PC-9 (cell line): ENCODE measurements around the gene CENPC. TPM values are rescaled to one million over a fixed set of nuclear protein-coding genes. Genes with fewer than 3 reads are reported as not detected.
"Not testable (repeated sequence)": the region's sequence is repeated elsewhere in the genome, so short reads cannot be mapped to it uniquely, and the experiment has no call there.

Experiments used
- BruUV-seq: library from RNA; stranded (reverse); fragments of 400-500 nt; replicated peaks from 2 replicates; lab custom pipeline; 2021; lab: Mats Ljungman, UMichigan
- CTCF ChIA-PET: fragments of 300-600 bp; sonication (Branson Sonifier 250); formaldehyde crosslinking; loops from one replicate; lab custom pipeline; 2022; ENCODE audit warnings: antibody characterized with exemption; lab: Charles Lee
- POLR2A ChIA-PET: fragments of 300-600 bp; sonication (Branson Sonifier 250); formaldehyde crosslinking; loops from one replicate; lab custom pipeline; 2022; ENCODE audit warnings: antibody characterized with exemption; ENCODE audit not compliant: unreplicated experiment; lab: Charles Lee
- DNase-seq, 2 experiments: peaks; one replicate each; pipeline versions ENCODE4 v3.0.0 to v3.0.0-alpha.2; 2015 to 2022; ENCODE audit warnings: mixed read lengths in 1 of 2
- H2AFZ ChIP-seq: fragments of 200-600 bp; sonication (generic); 2 replicates; pipeline ENCODE4 v1.8.1; 2017; ENCODE audit warnings: antibody characterized with exemption
- H3F3A ChIP-seq: fragments of 200-600 bp; sonication (generic); 2 replicates; pipeline ENCODE4 v1.8.1; 2017; ENCODE audit warnings: antibody characterized with exemption, mild to moderate bottlenecking, low read depth; ENCODE audit not compliant: insufficient read depth
- H3K27ac ChIP-seq: fragments of 200-600 bp; sonication (generic); 2 replicates; pipeline ENCODE4 v1.6.1; 2016; ENCODE audit warnings: mixed run types
- H3K27me3 ChIP-seq: fragments of 200-600 bp; sonication (generic); 2 replicates; pipeline ENCODE4 v1.6.1; 2016; ENCODE audit warnings: low read depth, mixed run types; ENCODE audit not compliant: insufficient read depth
- H3K36me3 ChIP-seq: fragments of 200-600 bp; sonication (generic); 2 replicates; pipeline ENCODE4 v1.6.1; 2016; ENCODE audit warnings: low read depth, mixed run types
- H3K4me1 ChIP-seq: fragments of 200-600 bp; sonication (generic); replicated peaks from 2 replicates; pipeline ENCODE4 v1.6.1; 2016; ENCODE audit warnings: mixed run types; ENCODE audit not compliant: insufficient read depth
- H3K4me2 ChIP-seq: fragments of 200-600 bp; sonication (generic); 2 replicates; pipeline ENCODE4 v1.6.1; 2017; ENCODE audit warnings: mixed run types
- H3K4me3 ChIP-seq: fragments of 200-600 bp; sonication (generic); 2 replicates; pipeline ENCODE4 v1.6.1; 2016; ENCODE audit warnings: mixed run types
- H3K79me2 ChIP-seq: fragments of 200-600 bp; sonication (generic); 2 replicates; pipeline ENCODE4 v1.6.1; 2017; ENCODE audit warnings: low read depth, mixed run types
- H3K9me2 ChIP-seq: fragments of 200-600 bp; sonication (generic); 2 replicates; pipeline ENCODE4 v1.8.1; 2017; ENCODE audit warnings: mild to moderate bottlenecking; ENCODE audit not compliant: insufficient read depth
- H3K9me3 ChIP-seq: fragments of 200-600 bp; sonication (generic); 2 replicates; pipeline ENCODE4 v1.8.1; 2016; ENCODE audit warnings: low read depth; ENCODE audit not compliant: insufficient read depth
- H4K20me1 ChIP-seq: fragments of 200-600 bp; sonication (generic); 2 replicates; pipeline ENCODE4 v1.8.1; 2017; ENCODE audit not compliant: insufficient read depth
- CTCF ChIP-seq: fragments of 200-600 bp; sonication (generic); conservative IDR thresholded peaks from 2 replicates; pipeline ENCODE4 v1.6.1; 2017; ENCODE audit warnings: mixed run types, antibody characterized with exemption, mild to moderate bottlenecking, moderate library complexity
- EZH2 ChIP-seq: fragments of 200-600 bp; sonication (generic); IDR thresholded peaks from 2 replicates; pipeline ENCODE4 v1.8.0; 2017; ENCODE audit warnings: antibody characterized with exemption, low read depth
- intact Hi-C: fragments of 100-400 bp; cut with micrococcal nuclease; formaldehyde crosslinking; loops from one replicate; pipeline ENCODE4 v1.10.0; 2022; ENCODE audit not compliant: unreplicated experiment
- total RNA-seq: library from RNA; stranded (reverse); gene quantifications from 2 replicates; pipeline ENCODE4 v1.2.3, GENCODE V29; 2021

Gene CENPC
- total RNA-seq, 1 experiment from 2014 or later = 14.2 TPM

- Histone ChIP-seq H4K20me1 (no peaks in the 10 kb centered on the region), H3K79me2 (no peaks in the 10 kb centered on the region), H2AFZ (no peak overlapping the region), H3K36me3 (0 out of 2 replicates have a peak, but pooled peaks cover 3% of the 10 kb centered on the region), H3K9me3 (no peaks in the 10 kb centered on the region), H3K4me3 (no peak overlapping the region), H3K27me3 (no peaks in the 10 kb centered on the region), H3K4me2 (no peak overlapping the region), H3K27ac (no peak overlapping the region), H3K4me1 (no peaks in the 10 kb centered on the region), H3F3A (no peaks in the 10 kb centered on the region), H3K9me2 (no peaks in the 10 kb centered on the region; the same call in 1 of the 2 replicates)
- ChIA-PET POLR2A (no interaction called here), CTCF (no interaction called here)
- TF ChIP-seq EZH2 (no peak), CTCF (no peak)
- BruUV-seq = no TSS peak
- intact Hi-C loops = no loop called here
- DNase-seq = no peak
Observed at GRCh38 chr4:67531379-67531962, 13.8 kb downstream of the CENPC start.

- BruUV-seq, H3K36me3 ChIP-seq, H4K20me1 ChIP-seq, DNase-seq, H3F3A ChIP-seq, H3K27me3 ChIP-seq, H3K79me2 ChIP-seq, H3K4me2 ChIP-seq, H3K4me1 ChIP-seq, CTCF ChIA-PET, H3K27ac ChIP-seq, H2AFZ ChIP-seq, H3K4me3 ChIP-seq, H3K9me3 ChIP-seq, POLR2A ChIA-PET, intact Hi-C loops, H3K9me2 ChIP-seq: not testable (repeated sequence)
Observed at GRCh38 chr4:67524140-67524539, 21.2 kb downstream of the CENPC start.

- Histone ChIP-seq H3K4me2 (no peak overlapping the region), H3K79me2 (0 out of 2 replicates have a peak, but pooled peaks cover 4% of the 10 kb centered on the region), H2AFZ (no peak overlapping the region), H3K9me3 (no peaks in the 10 kb centered on the region; the same call in 1 of the 2 replicates), H3K4me1 (no peaks in the 10 kb centered on the region), H3K4me3 (no peak overlapping the region), H3K27ac (no peak overlapping the region), H3F3A (no peaks in the 10 kb centered on the region), H3K27me3 (no peaks in the 10 kb centered on the region), H3K36me3 (no peaks in the 10 kb centered on the region), H4K20me1 (no peaks in the 10 kb centered on the region), H3K9me2 (no peaks in the 10 kb centered on the region)
- DNase-seq = no peak
- ChIA-PET POLR2A (no interaction called here), CTCF (no interaction called here)
- BruUV-seq = no TSS peak
- intact Hi-C loops = no loop called here
- TF ChIP-seq CTCF = no peak
- TF ChIP-seq EZH2 = no peak
Observed at GRCh38 chr4:67522851-67523671, 22.2 kb downstream of the CENPC start.
